HG03060 (cell line): ENCODE results near the gene STARD4.

Experiments
- ATAC-seq: cut with Tn5 transposase; IDR thresholded peaks from one replicate; pipeline ENCODE4 v1.9.1; 2021; ENCODE audit warnings: low read depth, moderate number of reproducible peaks; ENCODE audit not compliant: unreplicated experiment

STARD4 gene

GRCh38 chr5:111478266-111478665 lies 34.1 kb downstream of the STARD4 start:
- ATAC-seq, result no peak

- ATAC-seq, result peak; percentile 56
Measured at GRCh38 chr5:111472579-111472978, 39.8 kb downstream of the STARD4 start.

GRCh38 chr5:111472096-111472495 lies 40.2 kb downstream of the STARD4 start:
- ATAC-seq, result no peak

GRCh38 chr5:111469903-111470302 lies 42.4 kb downstream of the STARD4 start:
- no peak for ATAC-seq

GRCh38 chr5:111469293-111469896 lies 42.9 kb downstream of the STARD4 start:
- ATAC-seq, result no peak

- no peak for ATAC-seq
Measured at GRCh38 chr5:111463311-111463710, 49.0 kb downstream of the STARD4 start.

- ATAC-seq, result no peak
Measured at GRCh38 chr5:111461934-111462333, 50.4 kb downstream of the STARD4 start.

GRCh38 chr5:111461255-111461671 lies 51.1 kb downstream of the STARD4 start:
- no peak for ATAC-seq

- ATAC-seq, result no peak
Measured at GRCh38 chr5:111454776-111455175, 57.6 kb downstream of the STARD4 start.

- ATAC-seq, result no peak
Measured at GRCh38 chr5:111454198-111454622, 58.1 kb downstream of the STARD4 start.

- ATAC-seq, result no peak
Measured at GRCh38 chr5:111453747-111454146, 58.6 kb downstream of the STARD4 start.

GRCh38 chr5:111453295-111453694 lies 59.0 kb downstream of the STARD4 start:
- no peak for ATAC-seq

- no peak for ATAC-seq
Measured at GRCh38 chr5:111447822-111448221, 64.5 kb downstream of the STARD4 start.

- ATAC-seq, result no peak
Measured at GRCh38 chr5:111447099-111447498, 65.2 kb downstream of the STARD4 start.
